ENCODE data around the gene IL23R.

Gene IL23R

GRCh38 chr1:67166196-67166595 is at the start of gene IL23R:
Gene IL23R (plus strand): TSS chr1:67166454. CDS start chr1:67168121, 1,667 bp downstream.
- H3K4me3 ChIP-seq (ENCODE audit: low read depth, low read length, poor library complexity, severe bottlenecking), result no peak within 1 kb of the TSS
- H3K4me2 ChIP-seq (ENCODE audit: low read length), result no peak within 1 kb of the TSS

GRCh38 chr1:67118191-67118590 is 48.1 kb upstream of the IL23R start:
- TF ChIP-seq EZH2 (IDR thresholded peaks at IDR 0.05; ENCODE audit: borderline replicate concordance, low read length) (no peak), CTCF (IDR thresholded peaks at IDR 0.05; ENCODE audit: low read length) (no peak)
- Histone ChIP-seq H4K20me1 (ENCODE audit: insufficient read depth, low read length) (no peaks in the 10 kb centered on the region), H3K9ac (ENCODE audit: low read length) (no peak overlapping the region), H3K4me3 (ENCODE audit: low read depth, low read length, poor library complexity, severe bottlenecking) (no peak overlapping the region), H3K9me3 (ENCODE audit: low read length) (no peaks in the 10 kb centered on the region), H3K4me1 (ENCODE audit: insufficient read depth, low read length, severe bottlenecking) (no peaks in the 10 kb centered on the region), H3K4me2 (ENCODE audit: low read length) (no peak overlapping the region), H3K9me2 (ENCODE audit: low read depth, low read length) (no peaks in the 10 kb centered on the region), H3K79me2 (ENCODE audit: insufficient read depth, low read length) (no peaks in the 10 kb centered on the region), H3K36me3 (ENCODE audit: insufficient read depth, low read length) (no peaks in the 10 kb centered on the region), H3F3A (ENCODE audit: insufficient read depth, low read length) (no peaks in the 10 kb centered on the region), H3K27me3 (ENCODE audit: insufficient read depth, low read length) (no peaks in the 10 kb centered on the region), H2AFZ (ENCODE audit: low read length) (no peak overlapping the region), H3K27ac (ENCODE audit: low read depth, low read length, poor library complexity, severe bottlenecking) (no peak overlapping the region)

More at GRCh38 chr1:67166196-67166595, at the start of gene IL23R:
- H3K27ac ChIP-seq (ENCODE audit: low read depth, low read length, poor library complexity, severe bottlenecking), result no peak within 1 kb of the TSS
- H3K79me2 ChIP-seq (ENCODE audit: insufficient read depth, low read length), result no peaks in the 10 kb centered on the region
- H3K9ac ChIP-seq (ENCODE audit: low read length), result no peak within 1 kb of the TSS
- no peaks in the 10 kb centered on the region for H3F3A ChIP-seq (ENCODE audit: insufficient read depth, low read length)
- no peaks in the 10 kb centered on the region for H3K9me3 ChIP-seq (ENCODE audit: low read length)
- H4K20me1 ChIP-seq (ENCODE audit: insufficient read depth, low read length), result no peaks in the 10 kb centered on the region
- no peak within 1 kb of the TSS for H2AFZ ChIP-seq (ENCODE audit: low read length)
- no peaks in the 10 kb centered on the region for H3K9me2 ChIP-seq (ENCODE audit: low read depth, low read length)
- no peaks in the 10 kb centered on the region for H3K27me3 ChIP-seq (ENCODE audit: insufficient read depth, low read length)
- TF ChIP-seq EZH2 (IDR thresholded peaks at IDR 0.05; ENCODE audit: borderline replicate concordance, low read length) (no peak), CTCF (IDR thresholded peaks at IDR 0.05; ENCODE audit: low read length) (no peak)
- H3K4me1 ChIP-seq (ENCODE audit: insufficient read depth, low read length, severe bottlenecking), result no peaks in the 10 kb centered on the region
- no peaks in the 10 kb centered on the region for H3K36me3 ChIP-seq (ENCODE audit: insufficient read depth, low read length)

- no peaks in the 10 kb centered on the region for H3F3A ChIP-seq (ENCODE audit: insufficient read depth, low read length)
- no peaks in the 10 kb centered on the region for H3K9me3 ChIP-seq (ENCODE audit: low read length)
- no peak overlapping the region for H2AFZ ChIP-seq (ENCODE audit: low read length)
- no peaks in the 10 kb centered on the region for H3K36me3 ChIP-seq (ENCODE audit: insufficient read depth, low read length)
- H3K79me2 ChIP-seq (ENCODE audit: insufficient read depth, low read length), result no peaks in the 10 kb centered on the region
- H3K27ac ChIP-seq (ENCODE audit: low read depth, low read length, poor library complexity, severe bottlenecking), result no peak overlapping the region
- TF ChIP-seq EZH2 (IDR thresholded peaks at IDR 0.05; ENCODE audit: borderline replicate concordance, low read length) (no peak), CTCF (IDR thresholded peaks at IDR 0.05; ENCODE audit: low read length) (no peak)
- H3K9ac ChIP-seq (ENCODE audit: low read length), result no peak overlapping the region
- H4K20me1 ChIP-seq (ENCODE audit: insufficient read depth, low read length), result no peaks in the 10 kb centered on the region
- no peak overlapping the region for H3K4me3 ChIP-seq (ENCODE audit: low read depth, low read length, poor library complexity, severe bottlenecking)
- no peak overlapping the region for H3K4me2 ChIP-seq (ENCODE audit: low read length)
- H3K9me2 ChIP-seq (ENCODE audit: low read depth, low read length), result no peaks in the 10 kb centered on the region
- H3K27me3 ChIP-seq (ENCODE audit: insufficient read depth, low read length), result no peaks in the 10 kb centered on the region
- H3K4me1 ChIP-seq (ENCODE audit: insufficient read depth, low read length, severe bottlenecking), result no peaks in the 10 kb centered on the region
Observed at GRCh38 chr1:67118646-67119045, 47.6 kb upstream of the IL23R start.
